ENCODE results near the gene AP5S1. TPM values are rescaled to one million over a fixed set of nuclear protein-coding genes. Genes with fewer than 3 reads are reported as not detected.

Gene AP5S1
- total RNA-seq, 1 donor from 2014 or later: 22.8 TPM

- no peak for DNase-seq (ENCODE audit: extremely low spot score, unreplicated experiment)
- peak overlapping the region; percentile 99 for H3K27ac Mint-ChIP-seq (ENCODE audit: unreplicated experiment)
- no peak overlapping the region for H3K4me3 Mint-ChIP-seq (ENCODE audit: unreplicated experiment)
- no peaks in the 10 kb centered on the region for H3K27me3 Mint-ChIP-seq (ENCODE audit: unreplicated experiment)
- peaks cover 52% of the 10 kb centered on the region for H3K4me1 Mint-ChIP-seq (ENCODE audit: unreplicated experiment)
- TF ChIP-seq, protein P1, sequence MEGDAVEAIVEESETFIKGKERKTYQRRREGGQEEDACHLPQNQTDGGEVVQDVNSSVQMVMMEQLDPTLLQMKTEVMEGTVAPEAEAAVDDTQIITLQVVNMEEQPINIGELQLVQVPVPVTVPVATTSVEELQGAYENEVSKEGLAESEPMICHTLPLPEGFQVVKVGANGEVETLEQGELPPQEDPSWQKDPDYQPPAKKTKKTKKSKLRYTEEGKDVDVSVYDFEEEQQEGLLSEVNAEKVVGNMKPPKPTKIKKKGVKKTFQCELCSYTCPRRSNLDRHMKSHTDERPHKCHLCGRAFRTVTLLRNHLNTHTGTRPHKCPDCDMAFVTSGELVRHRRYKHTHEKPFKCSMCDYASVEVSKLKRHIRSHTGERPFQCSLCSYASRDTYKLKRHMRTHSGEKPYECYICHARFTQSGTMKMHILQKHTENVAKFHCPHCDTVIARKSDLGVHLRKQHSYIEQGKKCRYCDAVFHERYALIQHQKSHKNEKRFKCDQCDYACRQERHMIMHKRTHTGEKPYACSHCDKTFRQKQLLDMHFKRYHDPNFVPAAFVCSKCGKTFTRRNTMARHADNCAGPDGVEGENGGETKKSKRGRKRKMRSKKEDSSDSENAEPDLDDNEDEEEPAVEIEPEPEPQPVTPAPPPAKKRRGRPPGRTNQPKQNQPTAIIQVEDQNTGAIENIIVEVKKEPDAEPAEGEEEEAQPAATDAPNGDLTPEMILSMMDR (IDR thresholded peaks at IDR 0.05): no peak
- no peaks in the 10 kb centered on the region for H3K9me3 Mint-ChIP-seq (ENCODE audit: unreplicated experiment)
- no peaks in the 10 kb centered on the region for H3K36me3 Mint-ChIP-seq (ENCODE audit: unreplicated experiment)
These were observed 7.1 kb upstream of the AP5S1 start for GRCh38 chr20:3812975-3813847.

DNA sequence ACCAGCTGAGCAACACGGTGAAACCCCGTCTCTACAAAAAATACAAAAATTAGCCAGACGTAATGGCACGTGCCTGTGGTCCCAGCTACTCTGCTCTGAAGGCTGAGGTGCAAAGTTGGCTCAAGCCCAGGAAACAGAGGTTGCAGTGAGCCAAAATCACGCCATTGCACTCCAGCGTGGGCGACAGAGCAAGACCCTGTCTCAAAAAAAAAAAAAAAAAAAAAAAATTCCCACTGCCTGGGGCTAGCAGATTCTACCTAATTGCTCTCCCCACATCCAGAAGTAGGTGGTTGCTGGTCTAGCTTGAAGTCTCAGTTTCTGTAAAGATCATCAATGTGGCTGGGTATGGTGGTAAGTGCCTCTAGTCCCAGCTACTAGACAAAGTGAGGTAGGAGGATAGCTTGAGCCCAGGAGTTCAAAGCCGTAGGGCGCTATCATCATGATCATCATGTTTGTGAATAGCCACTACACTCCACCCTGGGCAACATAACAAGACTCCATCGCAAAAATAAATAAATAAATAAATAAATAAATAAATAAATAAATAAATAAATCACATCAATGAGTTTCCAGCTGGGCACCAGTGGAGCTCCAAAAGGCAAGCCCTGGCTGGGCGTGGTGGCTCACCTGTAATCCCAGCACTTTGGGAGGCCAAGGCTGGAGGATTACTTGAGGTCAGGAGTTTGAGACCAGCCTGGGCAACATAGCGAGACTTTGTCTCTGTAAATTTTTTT, 6.3 kb upstream of the AP5S1 start:
- TF ChIP-seq, protein P1 (IDR thresholded peaks at IDR 0.05): no peak
- Mint-ChIP-seq H3K9me3 (ENCODE audit: unreplicated experiment) (no peaks in the 10 kb centered on the region), H3K36me3 (ENCODE audit: unreplicated experiment) (no peaks in the 10 kb centered on the region), H3K27me3 (ENCODE audit: unreplicated experiment) (no peaks in the 10 kb centered on the region), H3K4me3 (ENCODE audit: unreplicated experiment) (no peak overlapping the region), H3K4me1 (ENCODE audit: unreplicated experiment) (peaks cover 54% of the 10 kb centered on the region), H3K27ac (ENCODE audit: unreplicated experiment) (peak overlapping the region; percentile 99)
- no peak for DNase-seq (ENCODE audit: extremely low spot score, unreplicated experiment)

DNA sequence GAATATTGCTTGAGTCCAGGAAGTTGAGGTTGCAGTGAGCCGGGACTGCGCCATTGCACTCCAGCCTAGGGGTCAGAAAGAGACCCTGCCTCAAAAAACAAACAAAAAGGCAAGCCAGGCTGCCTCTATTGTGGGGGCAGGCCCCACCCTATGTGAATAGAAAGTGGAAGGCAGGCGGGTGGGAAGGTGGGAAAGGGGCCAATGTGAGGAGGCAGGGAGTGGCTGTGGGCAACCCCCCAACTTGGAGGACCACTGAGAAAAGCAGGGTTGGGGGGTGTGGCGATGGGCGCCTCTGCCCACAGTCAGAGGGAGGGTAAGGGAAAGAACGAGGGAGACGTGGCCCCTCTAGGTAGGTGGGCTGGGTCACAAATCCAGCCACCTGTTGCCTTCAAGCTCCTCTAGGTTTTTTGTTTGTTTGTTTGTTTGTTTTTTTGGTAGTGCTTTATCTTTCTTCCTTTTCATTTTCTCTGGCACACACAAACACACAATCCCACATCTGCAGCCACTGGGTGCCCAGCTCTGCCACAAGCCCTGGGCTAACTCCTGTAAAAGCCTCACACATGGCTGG, 5.3 kb upstream of the AP5S1 start:
- H3K4me3 Mint-ChIP-seq (ENCODE audit: unreplicated experiment): no peak overlapping the region
- no peaks in the 10 kb centered on the region for H3K9me3 Mint-ChIP-seq (ENCODE audit: unreplicated experiment)
- H3K4me1 Mint-ChIP-seq (ENCODE audit: unreplicated experiment): peaks cover 59% of the 10 kb centered on the region
- H3K27me3 Mint-ChIP-seq (ENCODE audit: unreplicated experiment): no peaks in the 10 kb centered on the region
- no peak overlapping the region for H3K27ac Mint-ChIP-seq (ENCODE audit: unreplicated experiment)
- DNase-seq (ENCODE audit: extremely low spot score, unreplicated experiment): no peak
- no peaks in the 10 kb centered on the region for H3K36me3 Mint-ChIP-seq (ENCODE audit: unreplicated experiment)
- TF ChIP-seq, protein P1 (IDR thresholded peaks at IDR 0.05): no peak

GRCh38 chr20:3815703-3816315, 4.5 kb upstream of the AP5S1 start:
- H3K27ac Mint-ChIP-seq (ENCODE audit: unreplicated experiment): no peak overlapping the region

More at GRCh38 chr20:3815703-3816315, 4.5 kb upstream of the AP5S1 start:
- Mint-ChIP-seq H3K4me1 (ENCODE audit: unreplicated experiment) (peaks cover 54% of the 10 kb centered on the region), H3K36me3 (ENCODE audit: unreplicated experiment) (no peaks in the 10 kb centered on the region), H3K9me3 (ENCODE audit: unreplicated experiment) (no peaks in the 10 kb centered on the region), H3K27me3 (ENCODE audit: unreplicated experiment) (no peaks in the 10 kb centered on the region), H3K4me3 (ENCODE audit: unreplicated experiment) (no peak overlapping the region)
- DNase-seq (ENCODE audit: extremely low spot score, unreplicated experiment): no peak
- TF ChIP-seq, protein P1 (IDR thresholded peaks at IDR 0.05): no peak

Data from osteocyte (in vitro differentiated cells).